Adrenal gland (tissue), 12 donors: Measurements from ENCODE around the gene CYBA. TPM values are rescaled to one million over a fixed set of nuclear protein-coding genes. Genes with fewer than 3 reads are reported as not detected.

Experiments used
- DNase-seq, 7 donors: peaks; one replicate each; pipeline ENCODE4 v3.0.0-alpha.2; 2019 to 2020
- H3K27ac ChIP-seq, 5 donors: fragments of 200-600 bp; sonication (generic) in 4 of 5; 1 replicate in 3 of 5; 2 replicates in 2 of 5; pipeline versions ENCODE4 v1.5.1 to v1.8.0; 2016 to 2020; ENCODE audit warnings: mild to moderate bottlenecking in 1 of 5
- H3K27me3 ChIP-seq: fragments of 200-600 bp; 2 replicates; pipeline ENCODE4 v1.8.0; 2021
- H3K36me3 ChIP-seq, 2 donors: fragments of 200-600 bp; replicated peaks in 1 of 2; 1 replicate in 1 of 2; 2 replicates in 1 of 2; pipeline versions ENCODE4 v1.5.1 to v1.8.0; 2018 to 2022
- H3K4me1 ChIP-seq, 2 donors: fragments of 200-600 bp; replicated peaks in 1 of 2; 1 replicate in 1 of 2; 2 replicates in 1 of 2; pipeline versions ENCODE4 v1.5.1 to v1.8.0; 2018 to 2021
- H3K4me3 ChIP-seq, 4 donors: fragments of 200-600 bp; sonication (generic) in 3 of 4; one replicate each; pipeline ENCODE4 v1.5.1; 2016 to 2018
- H3K9me3 ChIP-seq, 3 donors: fragments of 200-600 bp; sonication (generic) in 1 of 3; replicated peaks in 1 of 3; 1 replicate in 2 of 3; 2 replicates in 1 of 3; pipeline versions ENCODE4 v1.5.1 to v1.8.0; 2016 to 2021
- CTCF ChIP-seq, 6 experiments: fragments of 450-650 bp in 4 of 6; fragments of 200-600 bp in 2 of 6; sonication (generic) in 1 of 6; IDR thresholded peaks; 1 replicate in 5 of 6; 2 replicates in 1 of 6; pipeline versions ENCODE4 v1.5.1 to v1.8.0; 2016 to 2021; ENCODE audit warnings: antibody characterized with exemption in 6 of 6, mild to moderate bottlenecking in 2 of 6, moderate library complexity in 1 of 6
- POLR2A ChIP-seq, 2 donors: fragments of 450-650 bp; IDR thresholded peaks; one replicate each; pipeline ENCODE4 v1.6.1; 2017; ENCODE audit warnings: antibody characterized with exemption in 2 of 2, mild to moderate bottlenecking in 2 of 2, moderate library complexity in 1 of 2
- WGBS, 4 donors: extraction: QIAGEN DNeasy Blood & Tissue Kit in 2 of 4; methylation state at CpG; one replicate each; pipeline versions ENCODE4 v1.1.5 to v1.1.7; 2013 to 2017; 5-methylcytosine and 5-hydroxymethylcytosine counted together
- intact Hi-C, 2 donors: fragments of 100-400 bp; cut with DNase I; formaldehyde crosslinking; loops; one replicate each; pipeline versions ENCODE4 v1.14.1 to v1.15.0; 2022 to 2023
- polyA plus RNA-seq, 3 donors: library from polyadenylated mRNA; stranded (reverse); fragments of 200-250 nt in 2 of 3; fragments of 350-450 nt in 1 of 3; fragmentation: Illumina TruSeq in 1 of 3; extraction: RNeasy Lipid Tissue Mini Kit (QIAGEN cat#74804) in 1 of 3; gene quantifications; one replicate each; pipeline ENCODE4 v1.2.3, GENCODE V29; 2013 to 2014
- total RNA-seq, 9 donors: library from RNA; depleted of rRNA in 4 of 9; stranded (reverse); fragments of >200 nt in 4 of 9; fragments of 120-200 nt in 1 of 9; fragmentation: NEBNext Ultra II Directional in 1 of 9; extraction: Animal tissue kit (Norgen Biotek cat#: 25700) in 1 of 9; gene quantifications; one replicate each; pipeline versions ENCODE4 v1.1.0 to v1.2.4, GENCODE V29; 2013 to 2023
- donor health status: healthy with polysubstance abuse.
- donor health status: Bipolar disorder and iron deficiency.
- donor health status: DM: yes; HTN: yes; CAD: no.
- donor health status: DM: no; HTN: no; CAD: no.
- donor health status: DM: no; HTN: no; CAD: no.
- donor health status: DM: yes; HTN: yes; CAD: no.

CYBA gene
- total and polyA plus RNA-seq, 12 donors, result 19.6 to 374 (median 155) TPM

GRCh38 chr16:88655733-88656281, 5.0 kb upstream of the CYBA start:
- H3K4me1 ChIP-seq, result peaks cover 0 to 11% of the 10 kb centered on the region in 2 donors
- DNase-seq, result no peak
- peaks cover 0 to 13% of the 10 kb centered on the region in 2 donors for H3K36me3 ChIP-seq
- H3K27me3 ChIP-seq, result no peaks in the 10 kb centered on the region
- H3K9me3 ChIP-seq, result no peaks in the 10 kb centered on the region
- intact Hi-C loops, result no loop called here
- H3K4me3 ChIP-seq, result no peak overlapping the region
- TF ChIP-seq CTCF (IDR thresholded peaks at IDR 0.05) (no peak), POLR2A (IDR thresholded peaks at IDR 0.05) (no peak)
- no peak overlapping the region for H3K27ac ChIP-seq
- WGBS, 4 donors, result 92 to 94% (median 94%) methylated on average over 16 to 29 of the region's 29 CpGs

- H3K9me3 ChIP-seq, result no peaks in the 10 kb centered on the region
- 91 to 98% (median 95%) methylated on average over 27 to 50 of the region's 50 CpGs for WGBS, 4 donors
- H3K27ac ChIP-seq, result no peak overlapping the region
- intact Hi-C loops, result no loop called here
- H3K27me3 ChIP-seq, result no peaks in the 10 kb centered on the region
- peaks cover 0 to 12% of the 10 kb centered on the region in 2 donors for H3K4me1 ChIP-seq
- H3K36me3 ChIP-seq, result peaks cover 0 to 13% of the 10 kb centered on the region in 2 donors
- DNase-seq, result no peak
- TF ChIP-seq CTCF (IDR thresholded peaks at IDR 0.05) (no peak), POLR2A (IDR thresholded peaks at IDR 0.05) (no peak)
- H3K4me3 ChIP-seq, result no peak overlapping the region
These were observed 4.3 kb upstream of the CYBA start for GRCh38 chr16:88655053-88655732.

- H3K27ac ChIP-seq, result no peak overlapping the region
- H3K9me3 ChIP-seq, result no peaks in the 10 kb centered on the region
- no peak overlapping the region for H3K4me3 ChIP-seq
- no peaks in the 10 kb centered on the region for H3K27me3 ChIP-seq
- peaks cover 0 to 12% of the 10 kb centered on the region in 2 donors for H3K4me1 ChIP-seq
- intact Hi-C loops, result no loop called here
- WGBS, 4 donors, result 83 to 92% (median 89%) methylated on average over 21 to 28 of the region's 28 CpGs
- DNase-seq, result no peak
- H3K36me3 ChIP-seq, result peaks cover 0 to 13% of the 10 kb centered on the region in 2 donors
- TF ChIP-seq CTCF (IDR thresholded peaks at IDR 0.05) (no peak), POLR2A (IDR thresholded peaks at IDR 0.05) (no peak)
These were observed 3.7 kb upstream of the CYBA start for GRCh38 chr16:88654363-88655052.

- Histone ChIP-seq H3K27ac (no peak overlapping the region), H3K36me3 (peaks cover 0 to 13% of the 10 kb centered on the region in 2 donors), H3K4me1 (peaks cover 0 to 12% of the 10 kb centered on the region in 2 donors), H3K27me3 (no peaks in the 10 kb centered on the region), H3K4me3 (no peak overlapping the region), H3K9me3 (no peaks in the 10 kb centered on the region)
- intact Hi-C loops, result no loop called here
- 88 to 93% (median 91%) methylated on average over 11 to 32 of the region's 32 CpGs for WGBS, 4 donors
- no peak for DNase-seq
- TF ChIP-seq CTCF (IDR thresholded peaks at IDR 0.05) (no peak), POLR2A (IDR thresholded peaks at IDR 0.05) (no peak)
These were observed 2.9 kb upstream of the CYBA start for GRCh38 chr16:88653596-88654362.
